Endothelial cell of umbilical vein (primary cell): ENCODE results near the gene FIG4. TPM values are rescaled to one million over a fixed set of nuclear protein-coding genes. Genes with fewer than 3 reads are reported as not detected.

Source experiments
- BruUV-seq: library from RNA; stranded (reverse); fragments of 400-500 nt; replicated peaks from 2 replicates; lab custom pipeline; 2021; lab: Mats Ljungman, UMichigan
- CTCF ChIA-PET: fragments of 300-600, 350-600 bp; sonication (Branson Sonifier 250); formaldehyde crosslinking; loops from one replicate; lab custom pipeline; 2021; ENCODE audit warnings: antibody characterized with exemption, inconsistent platforms; lab: Charles Lee
- POLR2A ChIA-PET: fragments of 300-600, 350-600 bp; sonication (Branson Sonifier 250); formaldehyde crosslinking; loops from one replicate; lab custom pipeline; 2021; ENCODE audit warnings: antibody characterized with exemption, inconsistent platforms; lab: Charles Lee
- DNase-seq: peaks from one replicate; pipeline ENCODE4 v3.0.0-alpha.2; 2011; ENCODE audit warnings: low read depth, low spot score
- FAIRE-seq: peaks from 2 replicates; lab custom pipeline; 2011; peaks lifted over from hg19 to GRCh38; lab: Jason Lieb, UNC
- H2AFZ ChIP-seq: 2 replicates; pipeline ENCODE4 v1.6.0; 2012; ENCODE audit warnings: low read depth, low read length, control low read depth, inconsistent platforms
- H3K27ac ChIP-seq: 2 replicates; pipeline ENCODE4 v1.5.1; 2011; ENCODE audit warnings: low read depth, mild to moderate bottlenecking, control low read depth, low read length, moderate library complexity; ENCODE audit not compliant: insufficient read depth
- H3K27me3 ChIP-seq, 2 experiments: 2 replicates each; pipeline versions ENCODE4 v1.6.0 to v1.6.1; 2011; ENCODE audit warnings: low read length in 2 of 2, mixed read lengths in 1 of 2; ENCODE audit not compliant: control insufficient read depth in 2 of 2, insufficient read depth in 2 of 2
- H3K36me3 ChIP-seq, 2 experiments: 2 replicates in 1 of 2; 3 replicates in 1 of 2; pipeline ENCODE4 v1.5.1; 2011; ENCODE audit warnings: low read length in 2 of 2, mild to moderate bottlenecking in 1 of 2, moderate library complexity in 1 of 2; ENCODE audit not compliant: control insufficient read depth in 2 of 2, insufficient read depth in 2 of 2; ENCODE audit errors: extremely low read depth in 1 of 2
- H3K4me1 ChIP-seq: 3 replicates; pipeline ENCODE4 v1.5.1; 2011; ENCODE audit warnings: mild to moderate bottlenecking, low read length; ENCODE audit not compliant: control insufficient read depth, insufficient read depth; ENCODE audit errors: extremely low read depth
- H3K4me2 ChIP-seq: 2 replicates; pipeline ENCODE4 v1.6.1; 2011; ENCODE audit warnings: low read length, control low read depth, mixed read lengths; ENCODE audit not compliant: insufficient read depth
- H3K4me3 ChIP-seq, 3 experiments: fragments of 200-600 bp in 1 of 3; sonication (generic), shearing (Covaris generic) in 1 of 3; replicated peaks in 1 of 3; 2 replicates each; pipeline ENCODE4 v1.5.1; 2011 to 2016; ENCODE audit warnings: control low read depth in 3 of 3, low read length in 3 of 3, mild to moderate bottlenecking in 2 of 3, inconsistent platforms in 1 of 3, low read depth in 1 of 3, moderate library complexity in 1 of 3; ENCODE audit not compliant: insufficient read depth in 1 of 3
- H3K79me2 ChIP-seq: 2 replicates; pipeline ENCODE4 v1.6.0; 2012; ENCODE audit warnings: low read length, inconsistent platforms; ENCODE audit not compliant: control insufficient read depth, insufficient read depth
- H3K9ac ChIP-seq: replicated peaks from 2 replicates; pipeline ENCODE3; 2011; ENCODE audit warnings: low read length, control low read depth; ENCODE audit not compliant: insufficient read depth; ENCODE audit errors: extremely low read depth
- H3K9me1 ChIP-seq: replicated peaks from 3 replicates; pipeline ENCODE4 v1.6.0; 2011; ENCODE audit warnings: mild to moderate bottlenecking, low read length; ENCODE audit not compliant: control insufficient read depth, insufficient read depth; ENCODE audit errors: extremely low read depth
- H3K9me3 ChIP-seq: replicated peaks from 2 replicates; pipeline ENCODE4 v1.5.1; 2012; ENCODE audit warnings: low read length, inconsistent platforms; ENCODE audit not compliant: control insufficient read depth, insufficient read depth
- H4K20me1 ChIP-seq: replicated peaks from 2 replicates; pipeline ENCODE3; 2011; ENCODE audit warnings: mild to moderate bottlenecking, low read length; ENCODE audit not compliant: control insufficient read depth, insufficient read depth; ENCODE audit errors: extremely low read depth
- CTCF ChIP-seq, 2 donors: IDR thresholded peaks; 1 replicate in 1 of 2; 2 replicates in 1 of 2; pipeline ENCODE4 v1.5.1; 2011; ENCODE audit warnings: low read length in 2 of 2, mild to moderate bottlenecking in 2 of 2, moderate library complexity in 2 of 2, control low read depth in 1 of 2, inconsistent platforms in 1 of 2, low read depth in 1 of 2; ENCODE audit not compliant: insufficient read depth in 1 of 2; ENCODE audit errors: extremely low read depth in 1 of 2
- EZH2 ChIP-seq: IDR thresholded peaks from 2 replicates; pipeline ENCODE4 v1.6.1; 2012; ENCODE audit warnings: borderline replicate concordance, low read depth, mild to moderate bottlenecking, moderate library complexity, low read length, inconsistent platforms; ENCODE audit not compliant: severe bottlenecking
- FOS ChIP-seq: IDR thresholded peaks from 2 replicates; pipeline ENCODE4 v1.6.1; 2011; ENCODE audit warnings: mild to moderate bottlenecking, low read length, moderate library complexity, borderline replicate concordance; ENCODE audit not compliant: insufficient read depth
- GATA2 ChIP-seq: IDR thresholded peaks from 2 replicates; pipeline ENCODE4 v1.7.0; 2011; ENCODE audit warnings: low read depth, mild to moderate bottlenecking, moderate library complexity, mixed read lengths, low read length; ENCODE audit not compliant: insufficient read length, insufficient read depth
- JUN ChIP-seq: IDR thresholded peaks from 2 replicates; pipeline ENCODE4 v1.6.1; 2011; ENCODE audit warnings: borderline replicate concordance, low read depth; ENCODE audit not compliant: insufficient read length, insufficient read depth
- MAX ChIP-seq: IDR thresholded peaks from 2 replicates; pipeline ENCODE4 v1.6.1; 2011; ENCODE audit not compliant: insufficient read depth, insufficient read length
- MYC ChIP-seq: IDR thresholded peaks from one replicate; pipeline ENCODE4 v1.6.1; 2011; ENCODE audit warnings: mild to moderate bottlenecking, low read depth, low read length
- POLR2A ChIP-seq: IDR thresholded peaks from 2 replicates; pipeline ENCODE4 v1.6.1; 2012; ENCODE audit warnings: low read depth, mild to moderate bottlenecking, control low read depth, low read length
- POLR2AphosphoS5 ChIP-seq: IDR thresholded peaks from 2 replicates; pipeline ENCODE4 v1.6.1; 2012; ENCODE audit warnings: low read depth, mild to moderate bottlenecking, control low read depth, low read length, moderate library complexity; ENCODE audit not compliant: insufficient read depth
- dilution Hi-C: fragments of 300-500 bp; cut with MboI; formaldehyde crosslinking; loops from one replicate; pipeline ENCODE4 v1.15.0; 2019; ENCODE audit warnings: low sequenced_read_pairs; ENCODE audit not compliant: extremely low pct_ligation_motif_present
- intact Hi-C: fragments of 100-400 bp; cut with micrococcal nuclease; formaldehyde crosslinking; loops from one replicate; pipeline ENCODE4 v1.10.0; 2022
- polyA plus RNA-seq, 4 experiments: library from polyadenylated mRNA; depleted of rRNA in 3 of 4; stranded (reverse) in 3 of 4; unstranded in 1 of 4; fragments of >200 nt; gene quantifications; 2 replicates each; pipeline versions ENCODE4 v1.2.1 to v1.2.3, GENCODE V29; 2011 to 2012; ENCODE audit warnings: missing spikeins in 1 of 4
- total RNA-seq: library from RNA; stranded (reverse); gene quantifications from 2 replicates; pipeline ENCODE4 v1.2.3, GENCODE V29; 2021

The FIG4 gene
- total and polyA plus RNA-seq, 2 donors (not counting 3 experiments of a cell fraction or from before 2014, with no cell fraction given), result 7.9 to 12.2 TPM

GRCh38 chr6:109713097-109713496 lies 22.0 kb downstream of the FIG4 start:
- CTCF ChIA-PET, result interaction anchor here (3.4 to 5.2 kb wide), 2 partner anchors 9 to 326 kb away, joined by 21 to 36 read pairs; no protein-coding TSS in a partner anchor
- Histone ChIP-seq H3K27ac (no peak overlapping the region), H3K9ac (no peak overlapping the region), H4K20me1 (no peaks in the 10 kb centered on the region), H3K36me3 (no peaks in the 10 kb centered on the region), H3K9me3 (no peaks in the 10 kb centered on the region), H3K4me2 (no peak overlapping the region), H3K4me1 (no peaks in the 10 kb centered on the region), H2AFZ (no peak overlapping the region), H3K79me2 (peaks cover 2% of the 10 kb centered on the region), H3K9me1 (no peaks in the 10 kb centered on the region), H3K27me3 (no peaks in the 10 kb centered on the region), H3K4me3 (no peak overlapping the region)
- DNase-seq (no peak), FAIRE-seq (no peak)
- BruUV-seq, result no TSS peak
- dilution Hi-C loops, result no loop called here
- intact Hi-C loops, result no loop called here
- POLR2A ChIA-PET, result no interaction called here
- TF ChIP-seq CTCF (IDR thresholded peaks at IDR 0.05; ENCODE audit: extremely low read depth in 1 of 2, insufficient read depth in 1 of 2, low read depth in 1 of 2, low read length in 2 of 2) (no peak), FOS (no peak), EZH2 (no peak), POLR2AphosphoS5 (no peak), GATA2 (no peak), MAX (no peak), JUN (no peak), POLR2A (no peak), MYC (no peak)
